ENCODE data around the gene ERMAP. TPM values are rescaled to one million over a fixed set of nuclear protein-coding genes. Genes with fewer than 3 reads are reported as not detected.

The ERMAP gene
- total RNA-seq, 1 donor from 2014 or later: 18.2 TPM

DNA sequence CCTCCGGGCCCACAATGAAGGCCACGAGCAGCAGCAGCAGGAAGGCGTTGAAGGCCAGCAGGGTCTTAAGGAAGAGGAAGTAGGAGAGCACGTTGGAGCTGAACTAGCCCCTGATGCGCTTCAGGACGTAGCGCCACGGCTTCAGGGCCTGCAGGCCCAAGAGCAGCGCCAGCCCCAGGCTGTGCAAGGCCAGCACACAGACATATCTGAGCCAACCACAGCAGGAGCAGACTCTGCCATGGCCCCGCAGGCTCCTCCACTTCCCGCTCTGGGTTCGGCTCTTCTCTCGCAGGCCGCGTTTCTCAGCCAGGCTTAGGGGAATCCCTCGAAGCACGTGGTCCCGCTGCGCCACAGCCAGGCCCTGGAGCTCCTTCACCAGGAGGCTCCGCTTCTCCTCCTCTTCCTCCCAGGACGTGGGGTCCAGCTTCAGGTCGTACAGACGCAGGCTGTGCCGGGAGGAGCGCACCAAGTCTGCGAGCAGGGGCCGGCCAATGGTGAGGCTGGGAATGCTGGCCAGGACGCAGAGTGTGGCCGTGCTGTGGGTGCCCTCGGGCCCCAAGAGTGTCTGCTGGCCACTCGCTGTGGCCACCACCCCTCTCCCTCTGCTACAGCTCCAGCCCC, 71.2 kb downstream of the ERMAP start:
- Histone ChIP-seq H3K27me3 (no peaks in the 10 kb centered on the region), H3K9me3 (no peaks in the 10 kb centered on the region), H3K36me3 (no peaks in the 10 kb centered on the region), H3K4me1 (no peaks in the 10 kb centered on the region), H3K27ac (no peak overlapping the region), H3K4me3 (no peak overlapping the region)
- TF ChIP-seq, protein P1, sequence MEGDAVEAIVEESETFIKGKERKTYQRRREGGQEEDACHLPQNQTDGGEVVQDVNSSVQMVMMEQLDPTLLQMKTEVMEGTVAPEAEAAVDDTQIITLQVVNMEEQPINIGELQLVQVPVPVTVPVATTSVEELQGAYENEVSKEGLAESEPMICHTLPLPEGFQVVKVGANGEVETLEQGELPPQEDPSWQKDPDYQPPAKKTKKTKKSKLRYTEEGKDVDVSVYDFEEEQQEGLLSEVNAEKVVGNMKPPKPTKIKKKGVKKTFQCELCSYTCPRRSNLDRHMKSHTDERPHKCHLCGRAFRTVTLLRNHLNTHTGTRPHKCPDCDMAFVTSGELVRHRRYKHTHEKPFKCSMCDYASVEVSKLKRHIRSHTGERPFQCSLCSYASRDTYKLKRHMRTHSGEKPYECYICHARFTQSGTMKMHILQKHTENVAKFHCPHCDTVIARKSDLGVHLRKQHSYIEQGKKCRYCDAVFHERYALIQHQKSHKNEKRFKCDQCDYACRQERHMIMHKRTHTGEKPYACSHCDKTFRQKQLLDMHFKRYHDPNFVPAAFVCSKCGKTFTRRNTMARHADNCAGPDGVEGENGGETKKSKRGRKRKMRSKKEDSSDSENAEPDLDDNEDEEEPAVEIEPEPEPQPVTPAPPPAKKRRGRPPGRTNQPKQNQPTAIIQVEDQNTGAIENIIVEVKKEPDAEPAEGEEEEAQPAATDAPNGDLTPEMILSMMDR (IDR thresholded peaks at IDR 0.05): no peak
- DNase-seq: no peak
- ATAC-seq: no peak
- intact Hi-C loops (cut with DNase I): no loop called here

DNA sequence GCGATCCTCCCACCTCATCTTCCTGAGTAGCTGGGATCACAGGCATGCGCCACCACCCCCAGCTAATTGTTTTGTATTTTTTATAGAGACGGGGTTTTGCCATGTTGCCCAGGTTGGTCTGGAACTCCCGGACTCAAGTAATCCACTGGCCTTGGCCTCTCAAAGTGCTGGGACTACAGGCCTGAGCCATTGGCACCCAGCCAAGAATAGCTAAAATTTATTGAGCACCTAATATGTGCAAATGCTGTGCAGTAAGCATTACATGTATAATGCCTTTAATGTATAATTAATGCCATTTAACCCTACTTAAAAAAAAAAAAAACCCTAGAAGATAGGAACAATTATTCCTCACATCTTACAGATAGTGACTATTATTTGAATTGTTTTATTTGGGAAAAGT, 72.3 kb downstream of the ERMAP start:
- no peak overlapping the region for H3K27ac ChIP-seq
- H3K4me3 ChIP-seq: no peak overlapping the region
- no peaks in the 10 kb centered on the region for H3K27me3 ChIP-seq
- H3K36me3 ChIP-seq: no peaks in the 10 kb centered on the region
- ATAC-seq: no peak
- intact Hi-C loops (cut with DNase I): no loop called here
- H3K9me3 ChIP-seq: no peaks in the 10 kb centered on the region
- no peaks in the 10 kb centered on the region for H3K4me1 ChIP-seq
- TF ChIP-seq, protein P1 (IDR thresholded peaks at IDR 0.05): no peak
- no peak for DNase-seq

DNA sequence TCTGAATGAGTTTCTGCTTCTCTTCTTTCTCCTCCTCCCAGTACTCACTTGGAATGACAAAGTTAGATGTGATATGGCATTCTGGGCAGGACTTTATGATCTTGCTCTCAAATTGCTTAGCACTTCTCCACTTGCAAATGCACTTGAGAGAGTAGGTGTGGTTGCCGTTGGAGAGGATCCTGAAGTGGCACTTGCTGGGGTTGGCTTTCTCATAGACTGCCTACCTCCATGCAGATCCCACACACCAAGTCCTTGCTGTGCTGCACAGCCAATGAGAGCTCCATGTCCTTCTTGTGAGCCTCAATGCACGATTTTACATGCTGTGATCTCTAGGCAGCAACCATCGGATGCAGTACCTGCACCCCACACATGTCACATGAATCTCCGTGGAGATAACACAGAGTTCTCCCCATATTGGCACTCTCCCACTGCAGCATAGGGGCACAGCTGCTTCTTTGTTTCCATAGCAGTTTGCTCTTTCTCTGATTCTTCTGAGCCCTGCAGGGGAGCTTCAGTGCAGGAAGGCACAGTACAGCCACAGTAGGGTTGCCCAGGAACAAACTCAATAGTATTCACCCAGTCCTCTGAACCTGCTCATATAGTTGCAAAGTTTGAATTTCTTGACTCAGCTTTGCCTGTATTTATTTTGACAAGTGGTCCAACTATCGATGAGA, 74.7 kb downstream of the ERMAP start:
- TF ChIP-seq, protein P1 (IDR thresholded peaks at IDR 0.05): no peak
- DNase-seq (peak; percentile 71), ATAC-seq (peak; percentile 95)
- Histone ChIP-seq H3K4me3 (no peak overlapping the region), H3K36me3 (no peaks in the 10 kb centered on the region), H3K9me3 (no peaks in the 10 kb centered on the region), H3K27me3 (no peaks in the 10 kb centered on the region), H3K27ac (no peak overlapping the region), H3K4me1 (no peaks in the 10 kb centered on the region)
- intact Hi-C loops (cut with DNase I): no loop called here

Other genes with a start within 250 kb of the ERMAP start
- gene PPIH, start 158.7 kb upstream of the ERMAP start, total RNA-seq: 20.0 TPM
- 478 TPM for gene YBX1, start 134.7 kb upstream of the ERMAP start, total RNA-seq
- not detected for gene CLDN19, start 76.9 kb upstream of the ERMAP start, total RNA-seq
- 22.3 TPM for gene P3H1, start 50.1 kb upstream of the ERMAP start, total RNA-seq
- gene C1orf50, start 49.9 kb upstream of the ERMAP start, total RNA-seq: 6.1 TPM
- not detected for gene TMEM269, start 32.1 kb upstream of the ERMAP start, total RNA-seq
- 19.4 TPM for gene SVBP, start 275 bp downstream of the ERMAP start, total RNA-seq
- 8.2 TPM for gene ZNF691, start 29.5 kb downstream of the ERMAP start, total RNA-seq
- gene SLC2A1, start 141.7 kb downstream of the ERMAP start, total RNA-seq: 12.9 TPM

Measured in upper lobe of right lung (tissue), 1 donor.